Astrocyte (in vitro differentiated cells and primary cell): ENCODE measurements around the gene CRYGN. TPM values are rescaled to one million over a fixed set of nuclear protein-coding genes. Genes with fewer than 3 reads are reported as not detected.

Experiments used
- DNase-seq: peaks from one replicate; pipeline ENCODE4 v3.0.0-alpha.2; 2010; ENCODE audit warnings: low read depth
- FAIRE-seq: peaks from 2 replicates; lab custom pipeline; 2011; peaks lifted over from hg19 to GRCh38; lab: Jason Lieb, UNC
- H2AFZ ChIP-seq: 2 replicates; pipeline ENCODE4 v1.6.0; 2012; ENCODE audit warnings: low read depth, low read length, inconsistent platforms
- H3K27ac ChIP-seq: 2 replicates; pipeline ENCODE4 v1.5.1; 2011; ENCODE audit warnings: low read depth, low read length, inconsistent platforms
- H3K27me3 ChIP-seq: 2 replicates; pipeline ENCODE4 v1.6.0; 2011; ENCODE audit warnings: low read length, inconsistent platforms; ENCODE audit not compliant: insufficient read depth
- H3K36me3 ChIP-seq: 2 replicates; pipeline ENCODE4 v1.5.1; 2011; ENCODE audit warnings: low read length, inconsistent platforms; ENCODE audit not compliant: insufficient read depth
- H3K4me1 ChIP-seq: 2 replicates; pipeline ENCODE4 v1.5.1; 2011; ENCODE audit warnings: low read length, inconsistent platforms; ENCODE audit not compliant: insufficient read depth
- H3K4me2 ChIP-seq: 2 replicates; pipeline ENCODE4 v1.6.0; 2012; ENCODE audit warnings: low read length, inconsistent platforms
- H3K4me3 ChIP-seq: 2 replicates; pipeline ENCODE4 v1.5.1; 2011; ENCODE audit warnings: low read depth, mild to moderate bottlenecking, low read length, inconsistent platforms; ENCODE audit not compliant: insufficient read depth
- H3K79me2 ChIP-seq: 2 replicates; pipeline ENCODE4 v1.6.0; 2012; ENCODE audit warnings: mild to moderate bottlenecking, low read length, inconsistent platforms; ENCODE audit not compliant: insufficient read depth
- H3K9ac ChIP-seq: 2 replicates; pipeline ENCODE4 v1.6.0; 2012; ENCODE audit warnings: mild to moderate bottlenecking, low read length, inconsistent platforms
- H3K9me3 ChIP-seq: 2 replicates; pipeline ENCODE4 v1.5.1; 2012; ENCODE audit warnings: low read depth, mild to moderate bottlenecking, low read length, inconsistent platforms; ENCODE audit not compliant: insufficient read depth
- H4K20me1 ChIP-seq: 2 replicates; pipeline ENCODE4 v1.6.0; 2012; ENCODE audit warnings: low read length, inconsistent platforms; ENCODE audit not compliant: insufficient read depth
- H3K27ac Mint-ChIP-seq: one replicate; pipeline ENCODE4 v1.8.0; 2021; ENCODE audit warnings: mild to moderate bottlenecking, mixed read lengths; ENCODE audit not compliant: unreplicated experiment
- H3K27me3 Mint-ChIP-seq: one replicate; pipeline ENCODE4 v1.8.0; 2021; ENCODE audit warnings: low read depth, mixed read lengths; ENCODE audit not compliant: unreplicated experiment
- H3K36me3 Mint-ChIP-seq: one replicate; pipeline ENCODE4 v1.8.0; 2021; ENCODE audit warnings: low read depth, mixed read lengths; ENCODE audit not compliant: unreplicated experiment
- H3K4me1 Mint-ChIP-seq: one replicate; pipeline ENCODE4 v1.8.0; 2021; ENCODE audit warnings: low read depth, mixed read lengths; ENCODE audit not compliant: unreplicated experiment
- H3K4me3 Mint-ChIP-seq: one replicate; pipeline ENCODE4 v1.8.0; 2021; ENCODE audit warnings: mild to moderate bottlenecking, moderate library complexity, mixed read lengths; ENCODE audit not compliant: unreplicated experiment
- H3K9me3 Mint-ChIP-seq: one replicate; pipeline ENCODE4 v1.8.0; 2021; ENCODE audit warnings: mild to moderate bottlenecking, mixed read lengths; ENCODE audit not compliant: unreplicated experiment
- EZH2 ChIP-seq: IDR thresholded peaks from 2 replicates; pipeline ENCODE4 v1.6.1; 2012; ENCODE audit warnings: mild to moderate bottlenecking, low read length, inconsistent platforms; ENCODE audit not compliant: insufficient read depth
- total RNA-seq: library from RNA; stranded (reverse); gene quantifications from 2 replicates; pipeline ENCODE4 v1.2.1, GENCODE V29; 2021
- TF ChIP-seq, protein P1 (sequence below): IDR thresholded peaks from 2 replicates; pipeline ENCODE4 v1.5.1; 2011; ENCODE audit warnings: low read depth, mild to moderate bottlenecking, inconsistent platforms, low read length, moderate library complexity; ENCODE audit not compliant: insufficient read depth

The CRYGN gene
- total RNA-seq, 1 donor from 2014 or later: not detected

DNA sequence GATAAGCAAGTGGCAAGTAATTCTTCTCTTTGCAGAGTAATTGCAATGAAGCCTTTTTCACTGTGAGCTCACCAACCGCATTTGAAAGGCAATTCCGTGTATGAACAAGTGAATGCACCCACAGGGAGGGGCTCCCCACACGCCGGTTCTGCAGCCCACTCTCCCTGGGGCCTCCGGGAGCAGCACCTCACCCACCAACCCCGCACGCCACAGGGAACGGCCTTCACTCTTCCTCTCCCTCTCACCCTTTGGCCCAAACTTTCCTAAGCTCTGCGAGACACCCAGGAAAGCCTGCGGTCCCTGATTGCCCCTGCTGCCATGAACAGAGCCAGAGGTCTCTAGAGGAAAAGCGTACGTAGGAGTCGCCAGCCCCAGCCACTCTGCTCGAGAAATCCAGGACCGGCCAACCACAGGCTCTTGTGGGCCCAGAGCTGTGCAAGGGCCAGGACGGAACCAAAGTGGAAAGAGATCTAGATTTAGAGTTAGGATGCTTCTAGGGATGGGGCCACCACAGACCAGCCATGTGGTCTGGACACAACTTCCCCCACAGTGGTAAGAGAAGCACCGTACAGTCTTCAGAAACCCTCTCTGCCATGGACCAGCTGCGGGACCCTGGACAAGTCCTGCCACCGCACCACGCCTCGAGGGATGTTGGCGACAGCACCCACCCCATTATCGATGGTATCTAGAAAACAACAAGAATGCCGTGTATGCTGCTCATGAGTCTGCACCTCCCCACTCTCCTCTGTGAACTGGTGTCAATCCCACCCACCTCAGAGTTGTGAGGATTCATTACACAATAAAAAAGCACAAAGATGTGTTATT lies 33.7 kb downstream of the CRYGN start:
- DNase-seq (no peak), FAIRE-seq (no peak)
- Histone ChIP-seq H3K9ac (no peak overlapping the region), H3K4me1 (peaks cover 6% of the 10 kb centered on the region), H3K4me3 (no peak overlapping the region), H3K36me3 (no peaks in the 10 kb centered on the region), H3K79me2 (no peaks in the 10 kb centered on the region), H2AFZ (no peak overlapping the region), H4K20me1 (no peaks in the 10 kb centered on the region), H3K4me2 (no peak overlapping the region), H3K9me3 (no peaks in the 10 kb centered on the region), H3K27ac (no peak overlapping the region), H3K27me3 (peaks cover 29% of the 10 kb centered on the region)
- no peak overlapping the region for H3K4me3 Mint-ChIP-seq
- no peak overlapping the region for H3K27ac Mint-ChIP-seq
- H3K9me3 Mint-ChIP-seq: peaks cover 2% of the 10 kb centered on the region
- TF ChIP-seq EZH2: no peak
- TF ChIP-seq, protein P1, sequence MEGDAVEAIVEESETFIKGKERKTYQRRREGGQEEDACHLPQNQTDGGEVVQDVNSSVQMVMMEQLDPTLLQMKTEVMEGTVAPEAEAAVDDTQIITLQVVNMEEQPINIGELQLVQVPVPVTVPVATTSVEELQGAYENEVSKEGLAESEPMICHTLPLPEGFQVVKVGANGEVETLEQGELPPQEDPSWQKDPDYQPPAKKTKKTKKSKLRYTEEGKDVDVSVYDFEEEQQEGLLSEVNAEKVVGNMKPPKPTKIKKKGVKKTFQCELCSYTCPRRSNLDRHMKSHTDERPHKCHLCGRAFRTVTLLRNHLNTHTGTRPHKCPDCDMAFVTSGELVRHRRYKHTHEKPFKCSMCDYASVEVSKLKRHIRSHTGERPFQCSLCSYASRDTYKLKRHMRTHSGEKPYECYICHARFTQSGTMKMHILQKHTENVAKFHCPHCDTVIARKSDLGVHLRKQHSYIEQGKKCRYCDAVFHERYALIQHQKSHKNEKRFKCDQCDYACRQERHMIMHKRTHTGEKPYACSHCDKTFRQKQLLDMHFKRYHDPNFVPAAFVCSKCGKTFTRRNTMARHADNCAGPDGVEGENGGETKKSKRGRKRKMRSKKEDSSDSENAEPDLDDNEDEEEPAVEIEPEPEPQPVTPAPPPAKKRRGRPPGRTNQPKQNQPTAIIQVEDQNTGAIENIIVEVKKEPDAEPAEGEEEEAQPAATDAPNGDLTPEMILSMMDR: no peak
- H3K27me3 Mint-ChIP-seq: peaks cover 53% of the 10 kb centered on the region
- peaks cover 6% of the 10 kb centered on the region for H3K36me3 Mint-ChIP-seq
- peaks cover 9% of the 10 kb centered on the region for H3K4me1 Mint-ChIP-seq

DNA sequence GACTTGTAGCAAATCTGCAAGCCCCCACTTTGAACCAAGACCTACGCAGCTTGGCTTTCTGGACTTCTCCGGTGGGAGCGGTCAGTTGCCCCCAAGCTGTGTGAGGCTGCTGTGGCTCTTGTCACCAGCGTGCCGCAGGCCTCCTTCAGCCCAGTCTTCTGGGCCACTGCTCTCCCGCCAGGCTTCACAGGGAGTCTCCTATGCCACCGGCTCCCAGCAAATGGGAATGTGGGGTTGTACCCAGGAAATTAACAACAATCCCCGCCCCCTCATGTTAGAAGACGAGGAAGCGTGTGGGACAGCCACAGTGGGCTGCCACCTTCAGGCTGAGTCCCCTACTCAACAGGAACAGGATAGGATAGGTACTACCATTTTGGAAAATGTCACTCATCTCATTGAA lies 34.4 kb downstream of the CRYGN start:
- no peak for FAIRE-seq

More for the DNA sequence above, 34.4 kb downstream of the CRYGN start:
- Mint-ChIP-seq H3K27ac (no peak overlapping the region), H3K36me3 (peaks cover 4% of the 10 kb centered on the region), H3K4me1 (peaks cover 9% of the 10 kb centered on the region), H3K9me3 (peaks cover 2% of the 10 kb centered on the region), H3K27me3 (peaks cover 53% of the 10 kb centered on the region), H3K4me3 (no peak overlapping the region)
- Histone ChIP-seq H2AFZ (no peak overlapping the region), H3K9me3 (no peaks in the 10 kb centered on the region), H3K27me3 (peaks cover 28% of the 10 kb centered on the region), H3K79me2 (no peaks in the 10 kb centered on the region), H3K27ac (no peak overlapping the region), H3K36me3 (no peaks in the 10 kb centered on the region), H4K20me1 (no peaks in the 10 kb centered on the region), H3K4me2 (no peak overlapping the region), H3K9ac (no peak overlapping the region), H3K4me1 (peaks cover 6% of the 10 kb centered on the region), H3K4me3 (no peak overlapping the region)
- DNase-seq: no peak
- TF ChIP-seq, protein P1: no peak
- TF ChIP-seq EZH2: no peak
